ENCODE measurements around the gene DLGAP3.

The DLGAP3 gene

DNA sequence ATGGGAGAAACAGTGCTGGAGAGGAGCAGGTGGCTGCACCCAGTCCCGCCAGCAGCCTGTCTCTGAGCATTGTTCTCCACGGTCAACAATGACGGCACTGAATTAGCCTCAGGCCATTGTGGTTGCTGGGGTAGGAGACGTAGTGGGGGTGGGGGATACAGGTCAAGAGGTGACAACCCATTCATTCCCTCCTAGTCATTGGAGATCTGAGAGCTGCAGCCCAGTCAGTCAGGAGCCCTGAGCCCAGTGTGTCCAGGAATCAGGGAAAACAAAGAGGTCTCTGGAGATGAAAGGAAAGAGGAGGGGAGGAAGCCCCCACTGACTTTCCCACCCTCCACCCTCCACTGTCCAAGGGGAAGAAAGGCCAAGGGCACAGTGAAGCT is 85.2 kb downstream of the DLGAP3 start:
- H3K27me3 ChIP-seq (ENCODE audit: control insufficient read depth, insufficient read depth, low read length): no peaks in the 10 kb centered on the region
- H3K9ac ChIP-seq (ENCODE audit: low read length): no peak overlapping the region
- H3K4me1 ChIP-seq (ENCODE audit: control insufficient read depth, low read depth, low read length): peaks cover 27% of the 10 kb centered on the region
- no peaks in the 10 kb centered on the region for H3K9me3 ChIP-seq (ENCODE audit: control insufficient read depth, low read depth, low read length)
- H3K27ac ChIP-seq (ENCODE audit: low read length): no peak overlapping the region
- H3K36me3 ChIP-seq (ENCODE audit: control insufficient read depth, low read depth, low read length): no peaks in the 10 kb centered on the region
- no peak overlapping the region for H3K4me3 ChIP-seq (ENCODE audit: low read length)

DNA sequence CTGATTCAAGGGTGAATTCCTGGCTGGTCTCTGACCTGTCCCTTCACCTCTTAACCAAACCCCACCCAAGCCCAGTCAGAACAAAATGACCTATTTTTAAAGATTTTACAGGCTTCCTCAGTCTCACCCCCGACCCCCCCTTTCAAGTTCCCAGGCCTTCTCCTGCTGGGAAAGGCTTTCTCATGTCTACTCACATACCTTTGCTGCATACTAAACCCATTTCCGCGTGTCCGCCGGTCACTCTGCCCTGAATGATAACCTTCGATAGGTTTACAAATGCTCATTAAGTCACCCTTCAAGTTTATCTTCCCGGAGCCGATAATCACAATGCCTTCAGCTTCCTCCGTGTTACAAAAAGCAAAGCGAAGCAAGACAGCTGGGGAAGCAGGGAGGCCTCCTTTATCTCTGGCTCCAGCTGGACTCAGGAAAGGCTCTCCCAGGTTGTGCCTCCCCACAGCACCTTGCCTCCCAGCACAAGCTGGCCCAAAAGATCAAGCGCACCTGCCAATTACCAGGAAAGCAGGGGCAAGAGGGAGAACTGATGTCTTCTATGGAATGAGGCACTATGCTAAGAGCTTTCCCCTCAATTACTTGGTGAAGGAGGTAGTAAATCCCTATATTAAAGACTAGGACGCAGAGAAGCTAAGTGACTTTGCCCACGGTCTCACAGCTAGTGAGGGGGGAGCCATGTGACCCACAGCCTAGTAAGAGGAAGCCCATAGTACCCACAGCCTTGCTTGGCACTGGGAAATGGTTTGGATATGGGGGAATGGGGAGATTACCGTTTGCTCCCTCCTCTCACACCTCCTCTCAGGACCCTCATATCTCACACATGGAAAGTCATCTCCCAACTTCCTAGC is 85.8 kb downstream of the DLGAP3 start:
- H3K4me3 ChIP-seq (ENCODE audit: low read length): no peak overlapping the region
- H3K9me3 ChIP-seq (ENCODE audit: control insufficient read depth, low read depth, low read length): no peaks in the 10 kb centered on the region
- no peaks in the 10 kb centered on the region for H3K27me3 ChIP-seq (ENCODE audit: control insufficient read depth, insufficient read depth, low read length)
- no peaks in the 10 kb centered on the region for H3K36me3 ChIP-seq (ENCODE audit: control insufficient read depth, low read depth, low read length)
- H3K4me1 ChIP-seq (ENCODE audit: control insufficient read depth, low read depth, low read length): peaks cover 27% of the 10 kb centered on the region
- no peak overlapping the region for H3K27ac ChIP-seq (ENCODE audit: low read length)
- H3K9ac ChIP-seq (ENCODE audit: low read length): no peak overlapping the region

DNA sequence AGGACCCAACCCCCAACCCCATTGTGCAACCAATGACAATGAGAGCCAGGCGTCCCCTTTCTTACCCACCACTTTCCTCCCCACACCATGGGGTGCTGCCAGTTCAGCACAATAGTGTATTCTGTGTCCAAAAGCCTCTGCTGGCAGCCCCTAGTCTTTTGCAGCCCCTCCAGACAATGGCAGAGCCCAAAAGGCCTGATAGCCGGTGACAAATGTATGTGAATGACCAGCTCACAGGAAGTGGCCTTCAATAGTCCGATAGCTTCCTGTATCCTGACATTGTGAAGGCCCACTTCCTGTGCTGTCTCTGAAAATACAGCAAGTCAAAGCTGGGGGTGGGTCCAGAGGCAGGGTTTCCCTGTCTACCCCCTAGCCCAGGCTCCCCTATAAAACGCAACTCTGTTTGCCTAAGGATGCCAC is 86.5 kb downstream of the DLGAP3 start:
- Histone ChIP-seq H3K27ac (ENCODE audit: low read length) (no peak overlapping the region), H3K27me3 (ENCODE audit: control insufficient read depth, insufficient read depth, low read length) (no peaks in the 10 kb centered on the region), H3K4me1 (ENCODE audit: control insufficient read depth, low read depth, low read length) (peaks cover 22% of the 10 kb centered on the region), H3K36me3 (ENCODE audit: control insufficient read depth, low read depth, low read length) (no peaks in the 10 kb centered on the region), H3K9ac (ENCODE audit: low read length) (no peak overlapping the region), H3K9me3 (ENCODE audit: control insufficient read depth, low read depth, low read length) (no peaks in the 10 kb centered on the region), H3K4me3 (ENCODE audit: low read length) (no peak overlapping the region)

DNA sequence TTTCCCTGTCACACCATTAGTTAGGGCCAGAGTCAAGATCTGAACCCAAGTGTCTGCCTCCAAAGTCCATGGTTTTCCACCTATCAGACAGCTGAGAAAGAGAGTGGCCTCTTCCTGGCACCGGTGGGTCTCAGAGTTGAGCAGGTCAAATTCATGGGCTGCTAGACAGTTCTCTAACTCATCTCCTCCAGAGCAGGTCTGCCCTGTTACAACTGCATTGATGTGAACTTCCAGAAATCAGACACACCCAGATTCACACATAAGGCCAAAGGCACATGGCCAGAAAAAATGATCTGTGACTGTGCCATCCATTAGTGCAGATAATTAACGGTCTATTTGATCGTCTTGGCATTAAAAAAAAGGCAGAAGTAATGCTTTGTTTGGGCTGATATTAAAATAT is 87.4 kb downstream of the DLGAP3 start:
- Histone ChIP-seq H3K9ac (ENCODE audit: low read length) (no peak overlapping the region), H3K4me1 (ENCODE audit: control insufficient read depth, low read depth, low read length) (peaks cover 22% of the 10 kb centered on the region), H3K27ac (ENCODE audit: low read length) (no peak overlapping the region), H3K27me3 (ENCODE audit: control insufficient read depth, insufficient read depth, low read length) (no peaks in the 10 kb centered on the region), H3K4me3 (ENCODE audit: low read length) (no peak overlapping the region), H3K9me3 (ENCODE audit: control insufficient read depth, low read depth, low read length) (no peaks in the 10 kb centered on the region), H3K36me3 (ENCODE audit: control insufficient read depth, low read depth, low read length) (no peaks in the 10 kb centered on the region)

DNA sequence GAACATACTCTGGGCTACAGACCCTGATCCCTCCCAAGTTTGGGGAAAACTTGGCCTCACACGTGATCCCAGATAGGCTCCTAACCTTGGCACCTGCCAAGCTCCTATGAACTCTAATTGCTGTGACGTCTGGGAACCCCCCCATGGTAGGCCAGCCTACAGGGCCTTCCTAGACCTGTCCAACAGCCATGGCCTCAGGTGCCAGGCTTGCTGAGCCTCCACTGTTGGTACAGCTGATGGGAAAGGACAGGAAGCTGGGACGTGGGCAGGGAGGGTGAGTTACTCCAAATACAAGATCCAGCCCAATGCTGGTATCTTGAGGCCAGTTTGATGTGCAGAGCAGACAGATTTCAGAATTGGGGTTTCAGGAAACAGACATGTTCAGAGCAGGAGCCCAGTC is 89.0 kb downstream of the DLGAP3 start:
- Histone ChIP-seq H3K9ac (ENCODE audit: low read length) (no peak overlapping the region), H3K27ac (ENCODE audit: low read length) (no peak overlapping the region), H3K27me3 (ENCODE audit: control insufficient read depth, insufficient read depth, low read length) (no peaks in the 10 kb centered on the region), H3K36me3 (ENCODE audit: control insufficient read depth, low read depth, low read length) (no peaks in the 10 kb centered on the region), H3K4me1 (ENCODE audit: control insufficient read depth, low read depth, low read length) (peaks cover 22% of the 10 kb centered on the region), H3K4me3 (ENCODE audit: low read length) (no peak overlapping the region), H3K9me3 (ENCODE audit: control insufficient read depth, low read depth, low read length) (no peaks in the 10 kb centered on the region)

DNA sequence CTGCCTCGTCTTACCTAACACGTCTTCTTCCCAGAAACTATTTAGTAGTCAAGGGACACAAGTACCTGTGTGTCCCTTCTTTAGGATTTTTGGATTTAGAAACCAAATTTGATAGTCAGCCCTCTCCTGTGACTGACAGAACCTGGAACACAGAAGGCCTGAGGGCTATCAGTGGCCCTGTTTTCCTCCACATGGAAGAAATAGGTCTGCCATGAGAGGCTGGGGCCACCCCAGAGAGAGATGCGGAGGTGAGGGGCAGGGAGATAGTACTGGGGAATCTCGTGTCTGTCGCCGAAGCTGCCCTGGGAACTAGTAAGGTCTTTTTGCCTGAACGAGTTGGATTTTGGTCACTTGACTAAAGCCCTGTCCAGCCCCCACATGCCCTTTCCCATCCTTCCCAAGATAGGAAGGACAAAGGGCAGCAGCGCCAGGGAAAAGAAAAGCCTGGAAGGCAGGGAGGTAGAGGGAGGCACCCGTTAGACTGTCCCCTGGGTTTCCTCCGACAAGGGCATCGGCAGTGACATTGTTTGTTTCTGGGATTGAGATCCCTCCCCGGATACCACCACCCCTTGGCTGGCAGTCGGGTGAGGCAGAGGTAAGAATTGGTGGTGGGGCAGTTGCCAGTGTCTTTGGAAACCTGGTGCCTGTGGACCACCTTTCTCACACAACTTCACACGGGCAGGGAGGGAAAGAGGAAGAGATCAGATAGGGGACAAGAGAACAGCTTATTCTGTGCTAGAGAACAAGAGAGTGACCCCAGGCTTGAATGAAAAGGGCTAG is 89.7 kb downstream of the DLGAP3 start:
- Histone ChIP-seq H3K4me1 (ENCODE audit: control insufficient read depth, low read depth, low read length) (peaks cover 22% of the 10 kb centered on the region), H3K9ac (ENCODE audit: low read length) (no peak overlapping the region), H3K27ac (ENCODE audit: low read length) (no peak overlapping the region), H3K36me3 (ENCODE audit: control insufficient read depth, low read depth, low read length) (no peaks in the 10 kb centered on the region), H3K27me3 (ENCODE audit: control insufficient read depth, insufficient read depth, low read length) (no peaks in the 10 kb centered on the region), H3K9me3 (ENCODE audit: control insufficient read depth, low read depth, low read length) (no peaks in the 10 kb centered on the region), H3K4me3 (ENCODE audit: low read length) (no peak overlapping the region)

DNA sequence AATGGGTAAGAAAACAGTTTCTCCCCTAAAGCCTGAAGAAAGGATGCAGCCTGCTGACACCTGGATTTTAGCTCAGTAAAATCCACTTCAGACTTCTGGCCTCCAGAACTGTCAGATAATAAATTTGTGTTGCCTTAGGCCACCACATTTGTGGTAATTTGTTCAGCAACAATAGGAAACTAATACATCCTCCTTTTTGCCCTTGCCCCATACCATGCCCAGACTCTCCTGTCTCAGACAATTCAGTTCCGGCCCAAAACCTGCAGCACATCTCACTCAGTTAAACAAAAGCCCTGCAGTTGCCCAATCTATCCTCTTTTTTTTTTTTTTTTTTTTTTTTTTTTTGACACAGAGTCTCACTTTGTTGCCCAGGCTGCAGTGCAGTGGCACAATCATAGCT is 95.7 kb downstream of the DLGAP3 start:
- H3K9me3 ChIP-seq (ENCODE audit: control insufficient read depth, low read depth, low read length): no peaks in the 10 kb centered on the region
- H3K9ac ChIP-seq (ENCODE audit: low read length): no peak overlapping the region
- H3K4me3 ChIP-seq (ENCODE audit: low read length): no peak overlapping the region
- H3K4me1 ChIP-seq (ENCODE audit: control insufficient read depth, low read depth, low read length): no peaks in the 10 kb centered on the region
- H3K36me3 ChIP-seq (ENCODE audit: control insufficient read depth, low read depth, low read length): no peaks in the 10 kb centered on the region
- H3K27me3 ChIP-seq (ENCODE audit: control insufficient read depth, insufficient read depth, low read length): no peaks in the 10 kb centered on the region
- no peak overlapping the region for H3K27ac ChIP-seq (ENCODE audit: low read length)

DNA sequence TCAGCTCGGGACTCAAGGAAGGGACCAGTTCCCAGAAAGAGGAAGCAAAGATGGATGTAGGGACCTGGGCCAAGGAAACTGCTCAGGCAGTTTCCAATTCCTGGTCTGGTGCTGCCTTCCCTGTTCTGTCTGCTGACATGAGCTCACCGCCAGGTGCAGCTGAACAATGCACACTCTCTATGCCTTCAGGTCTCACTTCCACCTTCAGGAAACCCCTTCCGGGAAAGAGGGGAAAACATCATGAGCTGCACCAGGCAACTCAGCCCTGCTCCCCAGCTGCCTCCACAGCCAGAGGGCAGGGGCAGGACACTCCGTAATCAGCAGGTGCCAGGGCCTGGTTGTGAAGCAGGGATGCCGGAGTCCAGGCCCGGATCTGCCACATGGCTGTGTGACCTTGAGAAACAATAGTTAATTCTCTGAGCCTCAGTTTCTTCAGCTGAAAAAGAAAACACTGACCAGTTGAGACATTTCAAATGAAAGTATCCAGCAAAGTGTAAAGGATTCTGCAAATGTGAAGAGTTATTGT is 97.7 kb downstream of the DLGAP3 start:
- no peaks in the 10 kb centered on the region for H3K4me1 ChIP-seq (ENCODE audit: control insufficient read depth, low read depth, low read length)
- H3K9me3 ChIP-seq (ENCODE audit: control insufficient read depth, low read depth, low read length): no peaks in the 10 kb centered on the region
- no peak overlapping the region for H3K27ac ChIP-seq (ENCODE audit: low read length)
- no peak overlapping the region for H3K9ac ChIP-seq (ENCODE audit: low read length)
- H3K36me3 ChIP-seq (ENCODE audit: control insufficient read depth, low read depth, low read length): no peaks in the 10 kb centered on the region
- no peaks in the 10 kb centered on the region for H3K27me3 ChIP-seq (ENCODE audit: control insufficient read depth, insufficient read depth, low read length)
- no peak overlapping the region for H3K4me3 ChIP-seq (ENCODE audit: low read length)

DNA sequence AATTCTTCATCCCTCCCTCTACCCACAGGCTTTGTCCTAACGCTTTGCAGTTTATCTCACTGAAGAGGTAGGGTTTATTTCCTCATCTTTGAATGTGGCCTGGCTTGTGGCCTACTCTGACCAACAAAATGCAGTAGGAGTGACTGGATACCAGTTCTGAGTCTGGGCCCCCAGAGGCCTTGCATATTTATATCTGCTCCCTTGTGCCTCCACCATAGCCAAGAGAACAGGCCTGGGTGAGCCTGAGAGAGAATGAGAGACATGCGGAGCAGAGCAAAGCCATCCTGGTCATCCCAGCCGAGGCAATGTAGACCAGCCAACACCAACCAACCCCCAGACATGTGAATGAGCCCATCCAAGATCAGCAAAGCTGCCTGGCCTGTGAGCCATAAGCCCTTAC is 100.2 kb downstream of the DLGAP3 start:
- Histone ChIP-seq H3K4me3 (ENCODE audit: low read length) (no peak overlapping the region), H3K36me3 (ENCODE audit: control insufficient read depth, low read depth, low read length) (no peaks in the 10 kb centered on the region), H3K27me3 (ENCODE audit: control insufficient read depth, insufficient read depth, low read length) (no peaks in the 10 kb centered on the region), H3K9ac (ENCODE audit: low read length) (no peak overlapping the region), H3K27ac (ENCODE audit: low read length) (no peak overlapping the region), H3K9me3 (ENCODE audit: control insufficient read depth, low read depth, low read length) (no peaks in the 10 kb centered on the region), H3K4me1 (ENCODE audit: control insufficient read depth, low read depth, low read length) (no peaks in the 10 kb centered on the region)

DNA sequence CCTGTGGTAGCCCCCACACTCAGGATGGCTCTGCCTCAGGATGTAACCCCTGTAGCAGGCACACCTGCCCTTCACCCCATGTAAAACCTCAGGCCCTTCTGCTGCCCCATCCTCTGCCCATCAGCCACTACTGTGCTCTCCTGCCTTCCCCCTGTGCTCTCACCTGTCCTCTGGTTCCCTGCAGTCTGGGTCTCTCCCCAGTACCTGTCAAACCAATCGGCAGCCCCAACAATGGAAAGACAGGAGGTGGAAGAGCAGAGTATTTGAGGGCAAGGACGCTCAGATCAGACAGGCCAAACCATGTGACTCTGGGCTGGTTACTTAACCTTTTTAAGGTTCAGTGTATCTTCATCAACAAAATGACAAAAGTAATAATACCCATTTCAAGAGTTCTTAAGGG is 100.8 kb downstream of the DLGAP3 start:
- H3K9me3 ChIP-seq (ENCODE audit: control insufficient read depth, low read depth, low read length): no peaks in the 10 kb centered on the region
- no peaks in the 10 kb centered on the region for H3K4me1 ChIP-seq (ENCODE audit: control insufficient read depth, low read depth, low read length)
- H3K36me3 ChIP-seq (ENCODE audit: control insufficient read depth, low read depth, low read length): no peaks in the 10 kb centered on the region
- no peak overlapping the region for H3K27ac ChIP-seq (ENCODE audit: low read length)
- H3K4me3 ChIP-seq (ENCODE audit: low read length): no peak overlapping the region
- no peak overlapping the region for H3K9ac ChIP-seq (ENCODE audit: low read length)
- H3K27me3 ChIP-seq (ENCODE audit: control insufficient read depth, insufficient read depth, low read length): no peaks in the 10 kb centered on the region

DNA sequence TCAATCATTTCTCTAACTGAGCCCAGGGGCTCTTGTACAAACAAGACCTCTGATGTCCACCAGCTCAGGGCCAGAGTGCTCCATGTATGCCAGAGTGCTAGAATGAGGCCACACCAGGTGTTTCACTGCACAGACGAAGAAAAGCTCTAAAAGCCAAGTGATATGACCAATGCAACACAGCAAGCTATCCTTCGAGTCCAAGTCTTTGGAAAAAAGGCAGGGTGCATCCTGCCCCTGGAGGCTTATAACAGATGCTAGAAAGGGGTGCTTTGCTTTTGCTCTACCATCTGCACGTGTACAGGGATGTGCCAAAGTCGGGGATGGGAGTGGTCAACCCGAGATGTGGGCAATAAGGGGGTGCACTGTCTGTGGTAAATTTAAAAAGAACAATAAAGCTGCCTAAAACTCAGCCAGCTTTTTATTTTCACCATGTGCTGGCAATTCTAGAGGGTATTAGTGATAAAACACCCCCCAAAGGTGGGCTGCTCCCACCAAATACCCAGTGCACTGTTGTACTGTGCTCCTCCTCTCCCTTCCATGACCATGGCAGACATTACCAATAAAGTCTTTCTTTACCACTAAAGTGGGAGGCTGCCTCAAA is 102.0 kb downstream of the DLGAP3 start:
- H3K36me3 ChIP-seq (ENCODE audit: control insufficient read depth, low read depth, low read length): no peaks in the 10 kb centered on the region
- H3K4me1 ChIP-seq (ENCODE audit: control insufficient read depth, low read depth, low read length): no peaks in the 10 kb centered on the region

More for the DNA sequence above, 102.0 kb downstream of the DLGAP3 start:
- no peak overlapping the region for H3K9ac ChIP-seq (ENCODE audit: low read length)
- no peak overlapping the region for H3K4me3 ChIP-seq (ENCODE audit: low read length)
- no peaks in the 10 kb centered on the region for H3K27me3 ChIP-seq (ENCODE audit: control insufficient read depth, insufficient read depth, low read length)
- no peak overlapping the region for H3K27ac ChIP-seq (ENCODE audit: low read length)
- no peaks in the 10 kb centered on the region for H3K9me3 ChIP-seq (ENCODE audit: control insufficient read depth, low read depth, low read length)
